ENCODE results near the gene EIF4E.
"Not testable (repeated sequence)": the region's sequence is repeated elsewhere in the genome, so short reads cannot be mapped to it uniquely, and the experiment has no call there.

Gene EIF4E

DNA sequence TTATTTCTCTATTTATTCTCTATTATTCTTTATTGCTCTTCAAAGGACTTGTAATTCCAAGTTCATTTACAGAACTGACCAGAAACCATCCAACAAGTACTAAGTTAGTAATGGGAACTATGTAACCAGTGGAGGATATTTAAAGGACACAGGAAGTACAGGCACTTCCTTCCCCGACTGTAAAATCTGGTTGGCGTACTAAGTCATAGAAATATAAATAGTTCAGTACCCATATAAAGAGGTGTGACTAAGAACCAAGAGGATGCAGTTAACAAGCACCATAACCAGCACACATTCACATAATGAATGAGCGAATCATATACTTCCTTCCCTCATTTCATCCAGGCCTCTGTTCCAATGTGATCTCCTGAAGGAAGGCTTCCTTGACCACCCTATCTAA, 3.6 kb upstream of the EIF4E start:
- DNase-seq (ENCODE audit: low read depth, low spot score): no peak

DNA sequence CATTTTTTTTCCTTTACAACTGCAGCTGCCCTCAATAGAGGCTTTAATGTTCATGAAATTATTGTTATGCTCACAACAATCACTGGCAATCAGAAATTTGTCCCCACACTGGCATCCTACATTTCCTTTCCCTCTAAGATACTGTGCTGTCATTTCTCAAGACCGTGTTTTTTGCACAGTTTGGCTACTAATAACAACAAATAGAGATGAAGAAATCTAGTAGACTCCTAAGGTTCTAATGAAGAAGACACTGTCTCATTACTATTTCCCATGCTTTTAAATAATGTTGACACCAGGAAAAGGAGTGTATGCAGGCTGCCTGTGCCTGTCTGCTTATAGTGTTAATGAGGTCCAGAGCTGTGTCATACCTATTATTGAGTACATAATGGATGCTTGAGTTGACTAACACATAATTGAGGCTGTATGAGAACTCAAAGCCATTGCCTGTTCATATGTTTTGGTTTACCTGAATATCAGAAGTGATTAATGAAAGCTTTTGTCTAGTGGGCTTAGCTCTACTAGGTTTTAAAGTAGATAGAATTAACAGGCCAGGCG, 1.5 kb upstream of the EIF4E start:
- DNase-seq (ENCODE audit: low read depth, low spot score): no peak

DNA sequence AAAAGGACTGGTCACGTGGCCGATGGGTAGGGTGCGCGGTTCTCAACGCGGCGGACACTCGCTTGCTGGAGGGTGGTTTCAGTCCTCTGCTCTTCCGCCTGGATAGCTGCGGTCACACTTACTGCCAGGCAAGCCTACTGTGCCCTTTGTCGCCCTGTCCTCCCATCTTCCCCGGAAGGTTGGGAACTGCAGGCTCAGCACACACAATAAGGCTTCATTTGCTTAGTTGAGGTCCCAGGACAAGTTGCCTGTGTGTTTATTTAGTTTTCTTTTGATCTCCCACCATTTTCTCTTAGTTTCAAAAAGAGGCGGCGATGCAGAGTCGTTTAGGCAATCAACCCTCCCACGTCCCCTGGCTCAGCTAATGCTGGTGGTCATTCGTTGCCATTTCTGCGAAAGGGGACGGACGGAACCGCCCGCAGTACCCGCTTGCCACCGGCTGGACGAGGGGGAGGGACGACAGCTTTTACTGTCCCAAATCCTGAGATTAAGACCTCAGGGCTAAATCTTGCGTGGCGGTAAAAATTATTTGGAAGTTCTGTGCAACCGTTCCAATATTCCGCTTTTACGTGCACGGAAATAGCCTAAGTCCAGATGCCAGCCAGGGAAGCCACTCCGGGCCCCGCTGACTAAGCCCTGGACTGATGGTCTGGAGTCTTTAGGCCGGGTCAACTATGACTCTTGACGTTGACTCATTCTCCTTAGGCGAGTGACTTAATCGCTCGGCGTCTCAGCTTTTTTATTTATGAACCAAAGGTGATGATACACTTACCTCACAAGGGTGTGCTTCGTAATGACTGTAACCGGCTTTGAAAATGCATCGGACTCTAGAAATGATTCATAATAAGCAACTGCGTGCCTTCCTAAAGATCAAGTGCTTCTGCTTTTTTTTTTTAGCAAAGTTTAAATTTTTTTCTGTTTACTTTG, 671 bp upstream of the EIF4E start:
- no peak for DNase-seq (ENCODE audit: low read depth, low spot score)

- DNase-seq (ENCODE audit: low read depth, low spot score): peak; percentile 93
These were observed 815 bp downstream of the EIF4E start for GRCh38 chr4:98928131-98928504.

DNA sequence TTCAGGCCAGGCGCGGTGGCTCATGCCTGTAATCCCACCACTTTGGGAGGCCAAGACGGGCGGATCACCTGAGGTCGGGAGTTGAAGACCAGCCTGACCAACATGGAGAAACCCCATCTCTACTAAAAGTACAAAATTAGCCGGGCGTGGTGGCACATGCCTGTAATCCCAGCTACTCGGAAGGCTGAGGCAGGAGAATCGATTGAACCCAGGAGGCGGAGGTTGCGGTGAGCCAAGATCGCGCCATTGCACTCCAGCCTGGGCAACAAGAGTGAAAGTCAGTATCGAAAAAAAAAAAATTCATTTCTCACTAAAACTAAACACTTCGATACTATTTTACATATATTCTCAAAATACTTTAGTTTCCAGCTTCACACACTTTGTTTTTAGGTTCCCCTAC, 2.7 kb downstream of the EIF4E start:
- not testable (repeated sequence) for DNase-seq (ENCODE audit: low read depth, low spot score)

- no peak for DNase-seq (ENCODE audit: low read depth, low spot score)
These were observed 7.6 kb downstream of the EIF4E start for GRCh38 chr4:98921292-98921691.

DNA sequence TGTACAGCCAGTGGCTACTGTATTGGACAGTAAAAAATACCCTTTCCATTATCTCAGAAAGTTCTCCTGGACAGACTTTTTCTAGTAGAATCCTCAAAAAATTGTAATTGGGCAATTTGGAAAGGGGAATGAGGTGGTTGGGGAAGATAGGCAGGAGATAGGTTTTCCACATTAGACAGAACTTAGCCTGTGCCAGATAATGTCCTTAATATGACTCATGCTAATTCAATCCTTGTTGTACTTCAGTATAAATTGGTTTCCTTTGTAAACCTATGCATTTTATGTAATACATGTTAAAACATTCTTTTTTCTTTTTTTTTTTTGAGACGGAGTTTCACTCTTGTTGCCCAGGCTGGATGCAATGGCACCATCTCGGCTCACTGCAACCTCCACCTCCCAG, 8.9 kb downstream of the EIF4E start:
- DNase-seq (ENCODE audit: low read depth, low spot score): no peak

DNA sequence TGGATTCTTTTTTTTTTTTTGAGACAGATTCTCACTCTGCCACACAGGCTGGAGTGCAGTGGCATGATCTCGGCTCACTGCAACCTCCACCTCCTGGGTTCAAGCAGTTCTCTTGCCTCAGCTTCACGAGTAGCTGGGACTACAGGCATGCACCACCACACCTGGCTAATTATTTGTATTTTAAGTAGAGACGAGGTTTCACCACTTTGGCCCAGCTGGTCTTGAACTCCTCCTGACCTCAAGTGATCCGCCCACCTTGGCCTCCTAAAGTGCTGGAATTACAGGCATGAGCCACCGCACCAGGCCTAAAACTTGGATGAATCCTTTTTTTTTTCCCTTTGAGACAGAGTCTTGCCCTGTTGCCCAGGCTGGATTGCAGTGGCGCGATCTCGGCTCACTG, 18.2 kb downstream of the EIF4E start:
- DNase-seq (ENCODE audit: low read depth, low spot score): peak; percentile 32

GRCh38 chr4:98909646-98910401, 19.1 kb downstream of the EIF4E start:
- DNase-seq (ENCODE audit: low read depth, low spot score): no peak

DNA sequence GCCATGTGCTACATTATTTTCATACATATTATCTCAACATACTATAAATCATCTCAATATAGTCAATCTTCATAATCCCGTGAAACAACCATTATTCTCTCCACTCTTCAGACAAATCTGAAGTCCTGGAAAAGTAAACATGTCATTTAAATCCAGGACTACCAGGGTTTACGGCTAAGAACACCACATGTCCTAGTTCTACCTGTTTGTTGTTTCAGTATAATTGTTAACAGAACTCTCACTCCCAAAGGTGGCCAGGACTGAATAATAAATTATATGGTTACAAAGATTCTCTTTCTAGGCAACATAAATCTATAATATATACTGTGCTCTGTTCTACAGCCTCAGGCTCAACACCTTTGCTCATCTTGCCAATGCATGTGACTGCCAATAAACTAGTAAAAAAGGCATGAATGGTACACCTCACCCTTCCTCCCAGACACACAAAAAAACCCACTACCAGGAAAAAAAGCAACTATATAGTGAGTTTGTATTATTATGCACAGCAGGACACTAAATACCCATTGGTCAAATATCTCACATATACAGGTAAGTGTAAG, 20.1 kb downstream of the EIF4E start:
- DNase-seq (ENCODE audit: low read depth, low spot score): no peak

GRCh38 chr4:98908182-98908581, 20.8 kb downstream of the EIF4E start:
- no peak for DNase-seq (ENCODE audit: low read depth, low spot score)

DNA sequence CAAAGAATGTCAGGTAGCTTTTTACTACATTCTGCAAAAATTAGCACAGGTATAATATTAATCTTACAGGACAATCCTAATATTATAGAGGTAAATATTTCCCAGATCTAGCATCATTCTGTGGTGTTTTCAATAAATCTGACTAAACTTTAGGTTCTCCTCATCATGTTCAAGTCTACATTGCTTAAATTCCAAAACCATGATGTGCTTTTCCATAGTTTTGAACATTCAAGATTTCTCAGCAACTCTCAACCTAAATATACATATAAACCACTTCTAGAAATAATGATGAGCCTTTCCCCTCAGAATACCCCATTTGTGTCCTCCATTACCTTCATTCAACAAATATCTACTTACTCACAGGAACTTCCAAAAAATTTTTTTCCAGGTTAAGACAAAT, 23.1 kb downstream of the EIF4E start:
- DNase-seq (ENCODE audit: low read depth, low spot score): no peak

GRCh38 chr4:98905297-98905696, 23.6 kb downstream of the EIF4E start:
- DNase-seq (ENCODE audit: low read depth, low spot score): no peak

- no peak for DNase-seq (ENCODE audit: low read depth, low spot score)
These were observed 25.0 kb downstream of the EIF4E start for GRCh38 chr4:98903963-98904362.

DNA sequence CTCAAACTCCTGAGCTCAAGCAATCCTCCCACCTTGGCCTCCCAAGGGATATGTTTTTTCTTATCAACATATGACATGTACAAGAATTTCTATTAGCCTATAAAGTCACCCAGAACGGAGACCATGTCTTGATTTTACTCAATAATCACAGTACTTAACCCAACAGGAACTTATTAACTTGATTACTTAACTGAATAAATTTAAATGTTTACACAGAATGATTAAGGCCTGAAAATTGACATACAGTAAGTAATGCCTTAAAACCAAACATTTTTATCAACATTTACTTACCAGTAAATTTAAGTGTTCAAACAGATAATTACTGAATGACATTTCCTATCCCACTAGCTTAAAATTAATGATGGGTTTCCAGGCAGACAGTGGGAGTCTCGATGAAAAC, 25.4 kb downstream of the EIF4E start:
- DNase-seq (ENCODE audit: low read depth, low spot score): no peak

DNA sequence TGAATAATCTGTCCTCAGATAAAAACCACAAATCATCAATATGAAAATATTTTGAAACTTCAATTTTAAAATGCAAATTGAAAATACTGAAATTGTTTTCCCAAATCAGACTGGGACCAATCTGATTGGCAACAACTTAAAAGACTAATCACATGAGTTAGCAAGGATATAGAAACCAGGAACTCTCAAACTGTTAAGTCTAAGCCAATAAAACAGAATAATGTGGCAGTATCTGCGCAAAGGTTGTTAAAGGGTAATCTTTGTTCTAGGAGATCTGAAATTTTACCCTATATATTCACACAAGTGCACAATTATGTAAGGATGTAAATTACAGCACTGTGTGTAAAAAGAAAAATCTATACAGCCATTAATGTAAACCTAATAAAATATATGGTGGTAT, 29.7 kb downstream of the EIF4E start:
- no peak for DNase-seq (ENCODE audit: low read depth, low spot score)

DNA sequence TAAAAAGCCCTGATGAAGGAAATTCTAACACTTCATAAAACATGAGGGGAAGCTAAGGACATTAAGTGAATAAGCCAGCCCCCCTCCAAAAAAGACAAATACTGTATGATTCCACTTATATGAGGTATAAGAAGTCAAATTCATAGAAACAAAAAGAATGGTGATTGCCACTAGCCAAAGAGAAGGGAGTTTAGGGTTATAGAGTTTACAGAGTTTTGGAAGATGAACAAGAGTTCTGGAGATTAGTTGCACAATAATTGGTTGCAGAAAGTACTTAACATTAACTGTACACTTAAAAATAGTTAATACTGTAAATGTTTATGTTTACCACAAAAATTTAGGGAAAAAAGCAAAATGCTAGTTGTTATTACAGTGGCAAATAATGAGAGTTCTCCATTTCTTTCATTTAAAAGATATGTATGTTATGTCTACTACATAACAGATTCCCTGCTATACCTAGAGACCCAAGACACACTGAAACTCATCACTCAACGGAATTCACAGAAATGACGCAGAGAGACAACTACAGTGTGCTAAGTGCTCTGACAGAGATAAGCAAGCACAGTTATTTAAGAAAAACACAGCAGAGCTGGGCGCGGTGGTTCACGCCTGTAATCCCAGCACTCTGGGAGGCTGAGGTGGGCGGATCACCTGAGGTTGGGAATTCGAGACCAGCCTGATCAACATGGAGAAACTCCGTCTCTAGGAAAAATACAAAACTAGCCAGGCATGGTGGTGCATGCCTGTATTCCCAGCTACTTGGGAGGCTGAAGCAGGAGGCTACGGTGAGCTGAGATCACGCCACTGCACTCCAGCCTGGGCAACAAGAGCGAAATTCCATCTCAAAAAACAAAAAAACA, 37.2 kb downstream of the EIF4E start:
- no peak for DNase-seq (ENCODE audit: low read depth, low spot score)

- DNase-seq (ENCODE audit: low read depth, low spot score): no peak
These were observed 38.1 kb downstream of the EIF4E start for GRCh38 chr4:98890702-98891455.

DNA sequence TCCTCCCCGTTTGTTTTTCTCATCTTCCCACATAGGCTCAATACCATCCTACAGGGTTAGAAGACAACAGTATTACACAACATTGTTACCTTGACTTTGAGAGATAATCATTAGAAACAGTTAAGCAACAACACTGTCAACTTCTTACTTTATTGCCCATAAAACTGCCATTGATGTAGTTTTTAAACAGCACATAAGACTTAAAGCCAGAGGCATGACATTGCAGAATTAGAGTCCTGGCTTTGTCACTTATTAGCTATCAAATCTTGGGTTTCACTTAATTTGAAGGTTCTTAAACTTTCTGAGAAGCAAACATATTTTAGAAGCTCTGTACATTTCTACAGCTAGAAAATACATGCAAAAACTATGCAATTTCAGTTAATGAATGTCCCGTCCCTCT, 41.8 kb downstream of the EIF4E start:
- DNase-seq (ENCODE audit: low read depth, low spot score): no peak

- not testable (repeated sequence) for DNase-seq (ENCODE audit: low read depth, low spot score)
These were observed 42.6 kb downstream of the EIF4E start for GRCh38 chr4:98886382-98886781.

- DNase-seq (ENCODE audit: low read depth, low spot score): not testable (repeated sequence)
These were observed 48.0 kb downstream of the EIF4E start for GRCh38 chr4:98880884-98881283.

Data from ELF-1 (cell line).